ENCODE results near the gene POLR2H. TPM values are rescaled to one million over a fixed set of nuclear protein-coding genes. Genes with fewer than 3 reads are reported as not detected.

POLR2H gene
- total RNA-seq, 1 donor from 2014 or later = 51.7 TPM

DNA sequence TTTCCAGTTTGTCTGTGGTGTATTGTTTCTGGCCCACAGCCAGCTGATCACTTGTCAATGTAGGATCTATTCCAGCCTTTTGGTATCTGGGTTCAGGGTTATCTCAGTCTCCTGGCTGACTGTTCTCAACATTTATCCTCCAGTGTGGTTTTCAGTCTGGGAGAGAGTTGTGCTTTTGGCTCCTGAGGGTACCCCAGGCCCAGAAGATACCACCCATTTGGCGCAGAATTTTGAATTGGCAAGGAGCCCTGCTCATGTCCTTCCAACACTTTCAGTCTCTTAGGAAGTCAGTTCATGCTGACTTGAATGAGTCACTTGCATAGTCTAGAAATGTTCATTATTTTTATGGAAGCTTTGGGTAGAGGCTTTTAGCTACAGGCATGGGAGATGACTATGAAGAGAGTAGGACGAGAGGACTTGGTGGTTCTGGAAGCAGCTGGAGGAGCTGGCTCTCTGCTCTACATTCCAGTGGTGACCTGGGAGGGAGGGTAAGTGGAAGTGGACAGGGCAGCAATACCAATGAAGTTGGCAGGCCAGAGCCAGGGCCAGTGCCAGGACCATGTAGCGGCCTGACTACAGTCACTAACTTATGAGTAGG lies 7.2 kb downstream of the POLR2H start:
- no peak for DNase-seq (ENCODE audit: low spot score)

DNA sequence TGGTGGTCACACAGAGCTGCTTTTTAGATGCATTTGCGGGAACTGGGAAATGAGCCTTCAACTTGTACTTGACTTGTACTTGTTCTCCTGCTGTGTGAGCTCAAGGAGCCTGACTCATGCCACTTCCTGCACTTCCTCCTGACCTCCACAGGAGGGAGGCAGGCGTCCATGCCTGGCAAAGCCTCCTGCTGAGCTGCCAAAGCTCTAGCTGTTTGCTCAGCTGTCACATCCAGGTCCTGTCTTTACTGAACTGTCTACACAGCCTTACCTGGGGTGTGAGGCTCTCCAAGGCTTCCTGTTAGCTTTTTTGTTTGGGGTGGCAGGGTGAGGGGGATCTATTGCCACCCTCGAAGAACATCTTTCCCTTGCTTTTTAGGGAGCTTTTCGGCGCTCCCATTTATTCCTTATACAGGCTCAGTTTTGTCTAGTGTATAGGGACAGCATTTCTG lies 10.1 kb downstream of the POLR2H start:
- DNase-seq (ENCODE audit: low spot score) = no peak

DNA sequence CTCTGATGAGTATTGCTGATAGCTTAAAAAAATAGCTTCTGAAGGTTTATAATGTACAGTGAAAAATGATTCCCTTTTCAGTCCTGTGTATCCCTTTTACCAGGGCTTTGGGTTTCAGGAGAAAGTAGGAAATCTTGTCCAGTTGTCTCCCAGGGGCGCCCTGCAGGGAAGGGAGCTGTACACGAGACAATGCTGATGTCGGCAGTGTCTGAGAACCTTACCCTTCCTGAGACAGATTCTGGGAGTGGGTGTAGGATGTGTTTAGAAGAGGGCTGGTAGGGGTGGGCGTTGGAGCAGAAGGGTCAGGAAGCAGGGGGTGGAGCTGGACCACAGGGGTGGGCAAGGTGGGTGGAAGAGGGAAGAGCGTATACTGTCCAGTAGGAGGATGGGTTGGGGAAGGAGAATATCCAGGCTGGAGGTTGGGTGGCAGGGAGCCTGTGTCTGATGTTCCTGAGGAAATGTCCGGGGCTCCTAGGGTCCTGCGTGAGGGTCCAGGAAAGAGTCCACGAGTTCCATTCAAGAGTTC lies 10.8 kb downstream of the POLR2H start:
- DNase-seq (ENCODE audit: low spot score) = no peak

DNA sequence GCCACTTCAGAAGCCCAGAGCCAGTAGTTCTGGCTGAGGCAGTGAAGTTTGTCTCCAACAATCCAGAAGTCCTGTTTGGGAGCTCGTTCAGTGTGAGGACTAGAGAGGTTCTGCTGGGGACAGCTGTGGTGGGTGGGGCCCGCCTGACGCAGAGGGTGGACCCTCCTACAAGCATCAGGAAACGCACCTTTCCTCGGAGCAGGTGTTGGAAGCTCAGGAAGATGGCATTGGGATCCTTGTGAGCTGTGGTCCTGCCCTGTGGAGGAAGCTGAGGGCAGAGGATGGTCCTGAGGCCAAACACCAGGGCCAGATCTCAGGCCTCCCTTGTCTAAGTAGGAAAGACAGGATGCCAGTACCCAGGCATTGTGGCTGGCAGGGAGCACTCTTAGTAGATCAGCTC lies 11.4 kb downstream of the POLR2H start:
- DNase-seq (ENCODE audit: low spot score) = no peak

DNA sequence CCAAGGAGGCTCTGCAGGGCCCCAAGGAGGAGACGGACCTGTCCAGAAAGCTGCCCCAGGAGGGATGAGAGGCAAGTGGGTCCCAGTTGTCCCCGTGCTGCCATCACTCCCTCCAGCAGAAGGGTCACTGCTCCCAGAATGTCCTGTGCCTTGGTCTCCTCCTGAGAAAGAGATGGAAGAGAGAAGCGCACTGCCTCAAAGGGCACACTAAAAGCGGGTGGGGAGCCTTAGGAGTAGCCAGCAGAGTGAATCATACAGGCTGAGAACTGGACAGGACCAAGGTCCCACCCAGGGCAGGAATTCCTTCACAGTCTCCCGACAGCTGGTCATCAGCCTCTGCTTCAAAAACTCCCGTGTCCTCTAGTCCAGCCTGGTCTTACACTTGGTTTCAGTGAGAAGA lies 11.9 kb downstream of the POLR2H start:
- DNase-seq (ENCODE audit: low spot score) = no peak

DNA sequence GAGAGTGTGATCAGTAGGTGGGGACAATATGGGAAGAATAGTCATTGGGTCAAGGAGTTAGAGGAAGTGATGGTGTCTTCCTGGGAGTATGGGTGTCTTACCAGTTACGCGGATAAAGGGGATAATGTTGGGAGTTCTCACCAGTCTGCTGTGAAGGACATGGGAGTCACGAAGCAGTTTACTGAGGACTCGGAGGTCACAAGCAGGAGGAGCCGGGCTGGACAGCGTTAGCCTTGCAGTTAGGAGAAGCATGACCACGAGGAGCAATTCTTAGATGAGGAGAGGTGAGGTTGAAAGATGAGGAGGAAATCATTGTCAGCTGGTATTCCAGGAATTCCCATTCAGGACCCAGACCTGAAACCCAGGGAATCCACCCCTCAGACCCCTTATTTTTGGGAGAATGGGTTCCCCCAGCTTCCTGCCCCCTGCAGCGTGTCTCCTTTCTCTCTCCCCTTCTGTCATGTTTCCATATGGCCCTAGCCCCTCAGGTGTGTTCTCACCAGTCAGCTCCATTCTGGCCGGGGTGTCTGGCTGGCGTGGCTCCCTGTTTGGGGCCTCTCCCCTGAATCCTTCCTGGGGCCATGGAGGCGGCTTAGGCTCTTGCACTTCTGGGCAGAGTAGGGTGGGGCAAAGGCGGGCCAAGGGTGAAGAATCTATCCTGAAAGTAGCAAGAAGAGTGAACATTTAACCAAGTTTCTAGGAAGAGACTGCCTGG lies 14.4 kb downstream of the POLR2H start:
- no peak for DNase-seq (ENCODE audit: low spot score)

DNA sequence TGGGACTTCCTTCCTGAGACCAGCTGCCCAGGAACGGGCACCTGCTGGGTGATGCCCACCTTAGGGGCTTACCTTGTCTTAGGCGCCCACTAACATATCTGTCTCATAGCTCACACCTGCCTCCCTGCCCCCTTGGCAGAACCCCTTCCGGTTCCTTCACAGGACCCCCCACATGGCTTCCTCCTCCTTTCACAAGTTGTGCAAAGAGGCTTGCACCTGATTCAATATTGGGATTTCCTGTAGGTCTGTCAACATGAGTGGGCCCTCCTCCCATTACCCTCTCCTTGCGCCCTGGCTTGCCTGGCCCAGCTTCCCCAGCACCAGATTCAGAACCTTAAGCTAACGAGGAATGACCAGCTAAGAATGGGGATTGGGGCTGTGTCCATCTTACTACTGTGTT lies 15.9 kb downstream of the POLR2H start:
- DNase-seq (ENCODE audit: low spot score) = no peak

DNA sequence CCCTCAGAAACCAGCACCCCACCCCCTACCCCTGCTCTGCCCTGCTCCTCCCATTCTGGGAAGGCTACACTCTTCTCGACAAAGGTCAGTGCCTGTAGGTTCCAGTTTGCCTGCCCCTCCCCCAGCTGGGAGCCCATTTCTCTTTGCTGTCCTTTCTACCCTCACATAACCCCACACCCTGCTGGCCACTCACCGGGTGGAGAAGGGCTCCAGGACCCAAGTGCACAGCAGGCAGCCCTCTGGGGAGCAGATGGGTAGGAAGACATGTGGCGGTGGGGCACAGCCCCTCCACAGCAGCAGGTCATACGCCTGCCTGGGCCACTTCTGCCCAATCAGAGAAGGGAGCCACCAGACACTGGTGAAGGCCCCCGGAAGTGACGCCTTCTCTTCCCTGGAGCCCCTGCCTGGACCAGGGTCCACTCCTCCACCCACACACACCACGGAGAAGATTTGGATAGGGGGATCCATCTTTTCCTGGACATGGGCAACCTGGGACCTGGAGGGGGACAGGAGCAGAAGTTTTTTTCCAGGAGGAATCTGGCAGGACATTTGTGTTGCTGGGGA lies 16.5 kb downstream of the POLR2H start, which contains the start of gene THPO:
TSS of gene THPO (minus strand) at position 326 of the 564 bp plus-strand sequence. CDS start 1,948 bp downstream, outside the sequence.
- no peak for DNase-seq (ENCODE audit: low spot score)

DNA sequence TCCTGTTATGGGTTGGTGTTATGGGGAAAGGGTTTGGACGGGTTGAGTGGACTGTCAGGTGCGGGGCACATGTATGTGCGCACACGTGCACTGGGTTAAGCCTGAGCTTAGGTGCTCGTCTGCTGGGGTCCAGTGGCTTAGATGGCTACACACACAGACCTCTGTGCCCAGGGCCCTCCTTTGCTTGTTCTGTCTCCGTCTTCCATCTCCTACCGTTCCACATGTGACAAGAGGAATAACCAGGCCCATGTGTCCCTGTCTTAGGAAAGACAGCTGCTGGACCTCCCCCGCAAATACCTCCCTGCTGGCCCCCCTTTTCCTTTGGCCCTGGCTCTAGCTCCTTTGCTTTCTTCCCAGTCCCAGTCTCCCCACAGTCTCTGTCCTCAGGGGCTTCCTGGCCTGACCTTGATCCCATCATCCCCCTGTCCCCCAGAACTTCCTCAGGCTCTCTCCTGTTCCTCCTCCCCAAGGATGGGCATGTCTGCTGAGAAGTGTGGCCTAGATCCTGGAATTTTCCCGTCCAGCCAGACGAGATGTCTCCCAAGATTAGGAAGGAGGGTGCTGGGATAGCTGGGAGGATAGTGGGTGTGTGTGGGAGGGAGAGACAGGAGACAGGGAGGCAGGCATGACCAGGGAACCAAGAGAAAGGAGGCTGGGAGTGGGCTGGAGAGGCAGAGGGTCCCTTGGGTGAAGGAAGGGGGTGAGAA lies 17.3 kb downstream of the POLR2H start:
- no peak for DNase-seq (ENCODE audit: low spot score)

DNA sequence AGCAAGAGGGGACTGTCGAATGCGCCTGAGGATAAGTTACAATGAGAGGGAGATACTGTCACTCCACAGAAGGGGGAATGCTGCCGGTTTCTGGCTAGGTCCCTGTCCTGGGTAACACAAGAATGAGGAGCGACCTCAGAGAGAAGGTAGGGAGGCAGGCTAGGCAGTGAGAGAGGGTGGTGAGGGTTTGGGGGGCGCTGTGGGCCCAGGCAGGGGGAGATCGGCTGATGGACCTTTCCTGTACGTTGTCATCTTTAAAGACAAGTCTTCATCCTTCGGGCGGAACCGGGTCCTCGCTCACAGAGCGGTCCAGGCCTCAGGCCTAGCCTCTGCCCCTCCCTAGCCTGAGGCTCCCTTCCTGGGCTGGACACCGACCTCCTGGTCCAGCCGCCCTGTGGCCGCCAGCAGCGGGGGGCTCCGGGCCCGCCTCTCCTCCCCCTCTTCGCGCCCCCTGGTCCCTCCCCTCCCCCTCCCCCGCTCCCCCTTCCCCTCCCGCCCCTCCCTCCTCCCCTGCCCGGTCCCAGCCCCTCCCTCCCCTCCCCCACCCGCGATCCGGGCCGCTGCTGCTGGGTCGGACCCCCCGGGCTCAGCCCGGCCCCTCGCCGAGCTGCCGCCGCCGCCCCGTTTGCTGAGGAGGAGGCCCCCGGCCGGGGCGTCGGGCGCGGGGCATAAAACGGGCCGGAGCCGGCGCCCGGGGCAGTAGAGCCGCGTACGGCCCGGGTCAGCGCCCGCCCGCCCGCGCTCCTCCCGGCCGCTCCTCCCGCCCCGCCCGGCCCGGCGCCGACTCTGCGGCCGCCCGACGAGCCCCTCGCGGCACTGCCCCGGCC lies 18.1 kb downstream of the POLR2H start, which contains the start of gene CHRD:
TSS of gene CHRD (plus strand) at position 697 of the 827 bp plus-strand sequence. CDS start 265 bp downstream, outside the sequence.
- DNase-seq (ENCODE audit: low spot score) = no peak

DNA sequence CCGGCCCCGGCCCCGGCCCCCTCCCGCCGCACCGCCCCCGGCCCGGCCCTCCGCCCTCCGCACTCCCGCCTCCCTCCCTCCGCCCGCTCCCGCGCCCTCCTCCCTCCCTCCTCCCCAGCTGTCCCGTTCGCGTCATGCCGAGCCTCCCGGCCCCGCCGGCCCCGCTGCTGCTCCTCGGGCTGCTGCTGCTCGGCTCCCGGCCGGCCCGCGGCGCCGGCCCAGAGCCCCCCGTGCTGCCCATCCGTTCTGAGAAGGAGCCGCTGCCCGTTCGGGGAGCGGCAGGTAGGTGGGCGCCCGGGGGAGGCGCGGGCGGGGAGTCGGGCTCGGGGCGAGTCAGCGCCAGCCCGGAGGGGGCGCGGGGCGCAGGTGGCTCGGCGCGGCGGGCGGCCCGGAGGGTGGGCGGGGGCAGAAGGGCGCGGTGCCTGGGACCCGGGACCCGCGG lies 18.7 kb downstream of the POLR2H start:
- DNase-seq (ENCODE audit: low spot score) = no peak

DNA sequence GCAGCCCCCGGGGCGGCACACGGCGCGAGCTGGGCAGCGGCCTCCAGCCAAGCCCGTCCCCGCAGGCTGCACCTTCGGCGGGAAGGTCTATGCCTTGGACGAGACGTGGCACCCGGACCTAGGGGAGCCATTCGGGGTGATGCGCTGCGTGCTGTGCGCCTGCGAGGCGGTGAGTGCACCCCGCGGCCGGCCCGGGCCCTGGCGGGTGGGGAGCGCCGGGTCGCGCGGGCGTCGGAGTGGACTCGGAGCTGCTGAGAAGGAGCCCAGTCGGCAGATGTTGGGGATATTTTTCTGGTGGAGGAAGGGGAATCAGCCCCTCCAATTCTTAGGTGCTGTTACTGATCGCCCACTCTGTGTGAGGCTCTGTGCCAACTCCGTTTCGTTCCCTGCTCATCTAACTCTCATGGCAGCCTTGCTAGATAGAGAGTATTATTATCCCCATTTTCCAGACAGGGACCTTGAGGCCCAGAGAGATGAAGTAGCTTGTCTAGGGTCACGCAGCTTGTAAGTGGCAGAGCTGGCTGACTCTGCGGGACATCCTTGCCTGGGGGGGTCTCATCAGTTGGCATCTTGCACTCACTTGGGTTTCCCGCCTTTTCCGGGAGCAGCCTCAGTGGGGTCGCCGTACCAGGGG lies 19.2 kb downstream of the POLR2H start:
- DNase-seq (ENCODE audit: low spot score) = no peak

DNA sequence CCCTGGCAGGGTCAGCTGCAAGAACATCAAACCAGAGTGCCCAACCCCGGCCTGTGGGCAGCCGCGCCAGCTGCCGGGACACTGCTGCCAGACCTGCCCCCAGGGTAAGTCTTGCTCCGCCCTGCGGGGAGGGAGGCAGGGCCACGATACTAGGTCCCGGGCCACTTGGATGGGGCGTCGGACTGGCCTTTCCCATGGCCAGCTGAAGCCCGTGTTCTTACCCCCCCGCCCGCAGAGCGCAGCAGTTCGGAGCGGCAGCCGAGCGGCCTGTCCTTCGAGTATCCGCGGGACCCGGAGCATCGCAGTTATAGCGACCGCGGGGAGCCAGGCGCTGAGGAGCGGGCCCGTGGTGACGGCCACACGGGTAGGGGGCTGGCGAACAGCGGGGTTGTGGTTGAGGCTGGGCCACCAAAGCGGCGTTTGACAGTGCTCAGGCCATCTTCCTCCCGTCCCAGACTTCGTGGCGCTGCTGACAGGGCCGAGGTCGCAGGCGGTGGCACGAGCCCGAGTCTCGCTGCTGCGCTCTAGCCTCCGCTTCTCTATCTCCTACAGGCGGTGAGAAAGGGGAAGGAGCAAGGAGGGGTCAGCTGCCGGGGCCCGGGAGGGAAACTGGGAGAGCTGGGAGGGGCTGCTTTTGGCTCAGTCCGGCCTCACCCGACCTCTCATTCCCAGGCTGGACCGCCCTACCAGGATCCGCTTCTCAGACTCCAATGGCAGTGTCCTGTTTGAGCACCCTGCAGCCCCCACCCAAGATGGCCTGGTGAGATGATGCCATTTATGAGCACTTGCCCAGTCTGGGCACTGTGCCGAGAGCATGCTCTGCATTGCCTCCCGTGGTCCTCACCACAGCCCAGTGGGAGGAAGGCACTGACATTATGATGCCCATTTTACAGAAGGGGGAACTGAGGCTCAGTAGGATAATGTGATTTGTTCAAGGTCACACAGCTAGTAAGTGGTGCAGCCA lies 20.0 kb downstream of the POLR2H start:
- DNase-seq (ENCODE audit: low spot score) = no peak

DNA sequence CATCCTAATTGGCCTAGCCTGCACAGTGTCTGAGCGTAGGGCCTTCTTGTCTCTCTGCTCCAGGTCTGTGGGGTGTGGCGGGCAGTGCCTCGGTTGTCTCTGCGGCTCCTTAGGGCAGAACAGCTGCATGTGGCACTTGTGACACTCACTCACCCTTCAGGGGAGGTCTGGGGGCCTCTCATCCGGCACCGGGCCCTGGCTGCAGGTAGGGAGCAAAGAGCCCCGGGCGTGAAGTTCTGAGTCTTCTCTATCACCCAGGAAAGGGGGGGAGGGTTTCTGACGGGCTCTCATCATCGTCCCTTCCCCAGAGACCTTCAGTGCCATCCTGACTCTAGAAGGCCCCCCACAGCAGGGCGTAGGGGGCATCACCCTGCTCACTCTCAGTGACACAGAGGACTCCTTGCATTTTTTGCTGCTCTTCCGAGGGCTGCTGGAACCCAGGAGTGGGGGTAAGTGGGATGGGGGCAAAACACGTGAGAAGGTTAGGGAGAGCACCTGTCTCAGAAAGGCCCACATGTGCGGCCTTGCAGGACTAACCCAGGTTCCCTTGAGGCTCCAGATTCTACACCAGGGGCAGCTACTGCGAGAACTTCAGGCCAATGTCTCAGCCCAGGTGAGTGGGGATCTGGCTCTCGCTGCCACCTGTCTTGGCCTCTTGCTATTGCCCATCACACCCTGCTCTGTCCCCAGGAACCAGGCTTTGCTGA lies 21.0 kb downstream of the POLR2H start:
- DNase-seq (ENCODE audit: low spot score) = no peak

DNA sequence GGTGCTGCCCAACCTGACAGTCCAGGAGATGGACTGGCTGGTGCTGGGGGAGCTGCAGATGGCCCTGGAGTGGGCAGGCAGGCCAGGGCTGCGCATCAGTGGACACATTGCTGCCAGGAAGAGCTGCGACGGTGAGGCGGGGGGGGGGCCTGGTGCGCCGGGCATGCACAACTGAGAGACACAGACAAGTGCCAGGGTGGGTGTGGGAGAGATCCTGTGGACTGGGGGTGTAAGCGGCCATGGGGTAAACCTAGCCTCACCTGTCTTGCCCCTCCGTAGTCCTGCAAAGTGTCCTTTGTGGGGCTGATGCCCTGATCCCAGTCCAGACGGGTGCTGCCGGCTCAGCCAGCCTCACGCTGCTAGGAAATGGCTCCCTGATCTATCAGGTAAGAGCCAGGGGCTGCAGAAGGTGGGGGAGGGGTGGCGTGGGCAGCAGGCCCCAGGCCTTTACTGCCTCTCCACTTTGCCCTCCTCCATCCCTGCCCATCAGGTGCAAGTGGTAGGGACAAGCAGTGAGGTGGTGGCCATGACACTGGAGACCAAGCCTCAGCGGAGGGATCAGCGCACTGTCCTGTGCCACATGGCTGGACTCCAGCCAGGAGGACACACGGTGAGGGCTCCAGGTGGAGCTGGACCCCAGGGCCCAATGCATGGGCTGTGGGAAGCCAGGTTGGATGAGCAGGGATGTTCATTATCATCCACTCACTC lies 21.7 kb downstream of the POLR2H start:
- no peak for DNase-seq (ENCODE audit: low spot score)

DNA sequence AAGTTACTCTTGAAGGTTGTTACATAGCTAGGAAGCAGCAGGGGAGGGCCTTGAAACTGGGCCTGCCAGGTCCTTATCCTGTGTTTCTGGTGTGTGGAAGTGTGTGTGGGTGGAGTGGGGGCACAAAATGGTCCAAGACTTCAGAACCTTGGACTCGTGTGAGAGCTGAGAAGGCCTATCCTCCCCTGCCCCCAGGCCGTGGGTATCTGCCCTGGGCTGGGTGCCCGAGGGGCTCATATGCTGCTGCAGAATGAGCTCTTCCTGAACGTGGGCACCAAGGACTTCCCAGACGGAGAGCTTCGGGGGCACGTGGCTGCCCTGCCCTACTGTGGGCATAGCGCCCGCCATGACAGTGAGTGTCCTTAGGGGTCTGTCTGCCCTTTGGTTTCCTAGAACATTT lies 22.8 kb downstream of the POLR2H start:
- DNase-seq (ENCODE audit: low spot score) = no peak

DNA sequence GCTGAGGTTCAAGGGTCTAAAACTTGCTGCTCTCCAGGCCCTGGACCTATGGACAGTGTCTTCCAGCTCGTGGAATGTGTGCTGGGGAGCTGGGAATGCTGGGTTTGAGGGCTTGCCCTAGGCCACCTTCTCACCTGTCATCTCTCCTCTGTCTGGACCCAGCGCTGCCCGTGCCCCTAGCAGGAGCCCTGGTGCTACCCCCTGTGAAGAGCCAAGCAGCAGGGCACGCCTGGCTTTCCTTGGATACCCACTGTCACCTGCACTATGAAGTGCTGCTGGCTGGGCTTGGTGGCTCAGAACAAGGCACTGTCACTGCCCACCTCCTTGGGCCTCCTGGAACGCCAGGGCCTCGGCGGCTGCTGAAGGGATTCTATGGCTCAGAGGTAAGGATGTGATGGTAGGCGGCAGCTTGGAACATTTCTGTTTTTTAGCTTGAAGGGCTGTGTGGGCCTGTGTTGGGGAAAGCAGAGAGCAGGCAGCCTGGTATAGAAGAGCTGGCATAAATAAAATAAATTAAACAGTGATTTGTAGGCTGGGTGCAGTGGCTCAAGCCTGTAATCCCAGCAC lies 23.4 kb downstream of the POLR2H start:
- DNase-seq (ENCODE audit: low spot score) = no peak
